GM19193 (cell line): ENCODE measurements around the gene SDK1.

ENCODE experiments used
- POLR2A ChIP-seq: IDR thresholded peaks from 4 replicates; pipeline ENCODE4 v1.6.1; 2011; ENCODE audit not compliant: insufficient read depth, insufficient read length; ENCODE audit errors: extremely low read depth

SDK1 gene

GRCh38 chr7:4143511-4144171, 842.6 kb downstream of the SDK1 start:
- no peak for TF ChIP-seq POLR2A

- TF ChIP-seq POLR2A: no peak
Observed at GRCh38 chr7:4144172-4144701, 843.2 kb downstream of the SDK1 start.

GRCh38 chr7:4144811-4145510, 843.9 kb downstream of the SDK1 start:
- no peak for TF ChIP-seq POLR2A

- no peak for TF ChIP-seq POLR2A
Observed at GRCh38 chr7:4145576-4145975, 844.5 kb downstream of the SDK1 start.

GRCh38 chr7:4147926-4148620, 847.0 kb downstream of the SDK1 start:
- no peak for TF ChIP-seq POLR2A

GRCh38 chr7:4149236-4149635, 848.2 kb downstream of the SDK1 start:
- TF ChIP-seq POLR2A: no peak

GRCh38 chr7:4149645-4150044, 848.6 kb downstream of the SDK1 start:
- no peak for TF ChIP-seq POLR2A

- TF ChIP-seq POLR2A: no peak
Observed at GRCh38 chr7:4150731-4151130, 849.7 kb downstream of the SDK1 start.

GRCh38 chr7:4151524-4151923, 850.5 kb downstream of the SDK1 start:
- no peak for TF ChIP-seq POLR2A

GRCh38 chr7:4151926-4152549, 851.0 kb downstream of the SDK1 start:
- no peak for TF ChIP-seq POLR2A

GRCh38 chr7:4154882-4155535, 854.0 kb downstream of the SDK1 start:
- no peak for TF ChIP-seq POLR2A

- TF ChIP-seq POLR2A: no peak
Observed at GRCh38 chr7:4156190-4156589, 855.1 kb downstream of the SDK1 start.

- no peak for TF ChIP-seq POLR2A
Observed at GRCh38 chr7:4157651-4158050, 856.6 kb downstream of the SDK1 start.

- TF ChIP-seq POLR2A: no peak
Observed at GRCh38 chr7:4158441-4159153, 857.5 kb downstream of the SDK1 start.
